Cardiac fibroblast (primary cell): ENCODE results near the gene TMEM187.

Experiments used
- DNase-seq, 2 donors: peaks; one replicate each; pipeline versions ENCODE4 v3.0.0 to v3.0.0-alpha.2; 2010; ENCODE audit warnings: low read depth in 2 of 2
- H3K4me3 ChIP-seq, 2 donors: replicated peaks in 1 of 2; 1 replicate in 1 of 2; 2 replicates in 1 of 2; pipeline ENCODE4 v1.5.1; 2011; ENCODE audit warnings: low read depth in 2 of 2, low read length in 2 of 2, mild to moderate bottlenecking in 2 of 2, moderate library complexity in 1 of 2
- TF ChIP-seq, protein P1 (sequence below): IDR thresholded peaks from one replicate; pipeline ENCODE4 v1.5.1; 2011; ENCODE audit warnings: low read depth, mild to moderate bottlenecking, low read length, inconsistent platforms

TMEM187 gene

DNA sequence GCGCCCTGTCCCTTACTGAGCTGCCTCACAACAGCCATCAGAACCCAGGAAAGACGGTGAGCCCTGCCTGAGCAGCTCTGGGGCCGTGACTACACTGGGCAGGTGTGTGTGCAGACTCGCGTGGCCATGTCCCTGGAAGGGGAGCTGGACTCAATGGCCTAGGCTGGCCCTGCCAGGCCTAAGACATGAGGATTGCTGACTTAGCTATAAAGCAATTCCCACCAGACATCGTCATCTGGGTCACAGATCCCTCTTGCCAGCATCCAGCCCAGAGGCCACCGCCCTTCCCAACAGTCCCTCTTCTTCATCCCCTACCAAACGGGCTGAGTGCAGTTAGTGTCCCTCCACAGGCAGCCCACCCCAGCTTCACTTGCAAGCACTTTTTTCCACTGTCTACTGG lies 41.4 kb upstream of the TMEM187 start:
- no peak for DNase-seq

DNA sequence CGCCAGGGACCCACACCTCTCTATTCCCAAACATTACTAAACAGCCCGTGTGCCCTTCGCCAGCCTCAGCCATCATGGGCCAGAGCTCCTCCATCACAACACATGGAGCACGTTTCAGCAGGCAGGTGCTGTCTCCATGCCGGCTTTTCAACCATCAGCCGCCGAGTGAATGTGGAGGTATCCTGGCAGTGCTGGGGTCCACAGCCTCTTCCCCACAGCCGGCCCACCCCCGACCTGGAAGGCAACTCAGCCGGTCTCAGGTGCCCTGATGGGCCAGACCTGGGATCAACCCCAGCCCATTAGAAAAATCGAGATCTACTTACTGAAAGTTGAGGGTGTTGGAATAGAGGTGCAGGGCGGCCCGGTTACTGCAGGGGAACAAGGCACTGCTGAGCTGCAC lies 40.8 kb upstream of the TMEM187 start:
- TF ChIP-seq, protein P1, sequence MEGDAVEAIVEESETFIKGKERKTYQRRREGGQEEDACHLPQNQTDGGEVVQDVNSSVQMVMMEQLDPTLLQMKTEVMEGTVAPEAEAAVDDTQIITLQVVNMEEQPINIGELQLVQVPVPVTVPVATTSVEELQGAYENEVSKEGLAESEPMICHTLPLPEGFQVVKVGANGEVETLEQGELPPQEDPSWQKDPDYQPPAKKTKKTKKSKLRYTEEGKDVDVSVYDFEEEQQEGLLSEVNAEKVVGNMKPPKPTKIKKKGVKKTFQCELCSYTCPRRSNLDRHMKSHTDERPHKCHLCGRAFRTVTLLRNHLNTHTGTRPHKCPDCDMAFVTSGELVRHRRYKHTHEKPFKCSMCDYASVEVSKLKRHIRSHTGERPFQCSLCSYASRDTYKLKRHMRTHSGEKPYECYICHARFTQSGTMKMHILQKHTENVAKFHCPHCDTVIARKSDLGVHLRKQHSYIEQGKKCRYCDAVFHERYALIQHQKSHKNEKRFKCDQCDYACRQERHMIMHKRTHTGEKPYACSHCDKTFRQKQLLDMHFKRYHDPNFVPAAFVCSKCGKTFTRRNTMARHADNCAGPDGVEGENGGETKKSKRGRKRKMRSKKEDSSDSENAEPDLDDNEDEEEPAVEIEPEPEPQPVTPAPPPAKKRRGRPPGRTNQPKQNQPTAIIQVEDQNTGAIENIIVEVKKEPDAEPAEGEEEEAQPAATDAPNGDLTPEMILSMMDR, result no peak
- no peak for DNase-seq
- no peak overlapping the region for H3K4me3 ChIP-seq

More for the DNA sequence above, 41.4 kb upstream of the TMEM187 start:
- TF ChIP-seq, protein P1, result no peak
- no peak overlapping the region for H3K4me3 ChIP-seq

DNA sequence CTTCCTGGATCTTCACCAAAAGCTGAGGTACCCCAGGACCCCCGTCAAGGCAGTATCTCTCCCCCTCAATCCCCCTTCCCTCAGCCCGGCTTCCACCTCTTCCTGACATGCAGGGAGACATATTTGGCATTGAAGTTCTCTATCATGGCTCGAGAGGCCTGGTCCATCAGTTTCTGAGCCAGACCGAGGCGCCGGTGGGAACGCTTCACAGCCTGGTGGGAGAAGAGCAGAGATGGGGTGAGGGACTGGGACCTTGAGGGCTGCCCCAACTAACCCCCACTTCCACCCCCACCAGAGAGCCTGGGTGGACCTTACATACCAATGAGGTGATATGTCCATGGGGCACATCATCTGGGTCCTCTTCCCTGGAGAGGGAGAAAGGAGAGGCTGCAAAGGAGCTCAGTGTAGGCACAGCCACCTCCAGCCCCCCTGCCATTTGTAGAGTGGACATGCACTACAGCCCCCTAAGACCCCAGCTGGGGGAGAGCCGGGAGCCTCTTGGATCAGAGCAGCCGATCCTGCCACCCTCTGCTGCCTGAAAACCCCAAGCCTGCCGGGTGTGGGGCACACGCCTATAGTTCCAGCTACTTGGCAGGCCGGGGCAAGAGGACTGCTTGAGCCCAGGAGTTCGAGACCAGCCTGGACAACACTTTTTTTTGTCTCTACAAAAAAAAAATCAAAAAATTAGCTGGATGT lies 40.2 kb upstream of the TMEM187 start:
- H3K4me3 ChIP-seq, result no peak overlapping the region
- DNase-seq, result no peak
- TF ChIP-seq, protein P1, result no peak

DNA sequence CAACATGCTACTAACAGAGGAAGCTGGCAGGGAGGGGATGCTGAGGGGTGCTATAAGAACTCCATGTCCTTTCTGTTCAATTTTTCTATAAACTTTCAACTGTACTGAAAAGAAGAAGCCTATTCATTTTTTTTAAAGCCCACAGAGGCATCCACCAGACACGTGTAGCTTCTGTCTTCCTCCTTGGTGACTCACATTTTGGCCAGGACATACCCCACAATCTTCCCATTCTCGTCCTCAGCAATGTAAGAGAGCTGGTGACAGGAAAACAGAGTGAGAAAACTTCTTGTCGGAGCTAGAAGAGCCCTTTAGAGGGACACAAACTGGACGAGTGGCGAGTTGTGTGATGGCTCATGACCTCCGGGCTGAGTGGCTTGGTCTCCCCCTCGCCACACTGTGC lies 38.8 kb upstream of the TMEM187 start:
- peak overlapping the region; percentile 75 to 79 for H3K4me3 ChIP-seq
- TF ChIP-seq, protein P1, result no peak
- DNase-seq, result peak; percentile 26 to 58

DNA sequence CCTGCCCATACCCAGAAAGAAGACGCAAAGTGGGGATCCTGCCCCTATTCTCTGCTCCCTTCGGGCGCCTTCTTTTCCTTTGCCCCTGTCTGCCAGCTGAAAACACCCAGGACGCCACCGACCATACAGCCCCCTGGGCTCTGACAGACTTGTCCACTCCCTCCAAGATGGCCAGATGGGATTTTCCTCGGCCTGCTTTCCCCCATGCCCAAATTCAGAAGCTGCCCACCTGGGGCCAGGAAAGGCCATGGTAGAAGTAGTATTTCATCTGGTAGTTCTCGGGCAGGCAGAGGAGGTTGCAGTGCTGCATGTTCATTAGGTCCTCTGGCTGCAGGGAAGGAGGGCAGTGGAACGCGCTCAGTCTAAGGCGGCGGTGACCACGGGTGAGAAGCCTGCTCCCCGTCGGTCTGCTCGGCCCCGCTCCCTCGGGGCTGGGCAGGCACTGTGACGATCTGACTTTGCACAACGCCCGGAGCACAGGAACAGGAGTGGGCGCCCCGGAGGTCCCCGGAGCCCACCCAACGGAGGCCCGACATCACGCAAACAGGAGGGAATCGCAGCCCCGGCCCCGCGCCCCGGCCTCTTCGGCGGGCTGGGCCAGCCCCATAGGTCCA lies 38.3 kb upstream of the TMEM187 start:
- TF ChIP-seq, protein P1, result no peak
- H3K4me3 ChIP-seq, result peak overlapping the region; percentile 75 to 79
- DNase-seq, result no peak

DNA sequence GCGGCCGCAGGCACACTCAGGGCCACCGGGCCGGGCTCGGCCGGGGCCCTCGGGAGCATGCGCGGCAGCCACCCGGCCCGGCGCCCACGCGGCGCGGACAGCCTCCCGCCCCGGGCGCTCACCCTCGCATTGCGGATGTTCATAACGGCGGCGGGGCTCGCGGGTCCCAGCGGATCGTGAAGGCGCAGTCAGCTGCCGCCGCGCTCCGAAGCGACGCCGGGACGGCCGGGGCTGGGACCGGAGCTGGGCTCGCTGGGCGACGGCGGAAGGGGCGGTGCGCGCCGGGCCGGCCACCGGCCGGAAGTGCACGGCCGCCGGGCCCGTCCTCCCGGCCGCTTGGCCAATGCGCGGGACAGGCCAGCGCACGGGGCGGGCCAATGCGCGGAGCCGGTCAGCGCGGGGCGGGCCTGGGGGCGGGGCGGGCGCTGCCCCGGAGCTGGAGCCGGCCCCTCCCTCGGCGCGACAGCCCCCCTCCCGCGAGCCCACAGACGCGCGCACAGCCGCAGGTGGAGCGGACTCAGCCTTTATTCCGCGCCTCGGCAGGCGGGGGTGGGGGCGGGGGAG lies 37.7 kb upstream of the TMEM187 start, which contains the start of gene NAA10:
NAA10 (minus strand) TSS at position 276 of the 564 bp plus-strand sequence; CDS start at position 143, 133 bp downstream.
- H3K4me3 ChIP-seq, result peak within 1 kb of the TSS; percentile 75 to 79
- TF ChIP-seq, protein P1, result no peak
- DNase-seq, result peak; percentile 52 to 73
